HG02943 (cell line): ENCODE measurements around the gene SDF4.

Source experiments
- ATAC-seq: cut with Tn5 transposase; IDR thresholded peaks from one replicate; pipeline ENCODE4 v1.9.1; 2021; ENCODE audit warnings: mild to moderate bottlenecking, low read depth, moderate library complexity; ENCODE audit not compliant: unreplicated experiment

SDF4 gene

DNA sequence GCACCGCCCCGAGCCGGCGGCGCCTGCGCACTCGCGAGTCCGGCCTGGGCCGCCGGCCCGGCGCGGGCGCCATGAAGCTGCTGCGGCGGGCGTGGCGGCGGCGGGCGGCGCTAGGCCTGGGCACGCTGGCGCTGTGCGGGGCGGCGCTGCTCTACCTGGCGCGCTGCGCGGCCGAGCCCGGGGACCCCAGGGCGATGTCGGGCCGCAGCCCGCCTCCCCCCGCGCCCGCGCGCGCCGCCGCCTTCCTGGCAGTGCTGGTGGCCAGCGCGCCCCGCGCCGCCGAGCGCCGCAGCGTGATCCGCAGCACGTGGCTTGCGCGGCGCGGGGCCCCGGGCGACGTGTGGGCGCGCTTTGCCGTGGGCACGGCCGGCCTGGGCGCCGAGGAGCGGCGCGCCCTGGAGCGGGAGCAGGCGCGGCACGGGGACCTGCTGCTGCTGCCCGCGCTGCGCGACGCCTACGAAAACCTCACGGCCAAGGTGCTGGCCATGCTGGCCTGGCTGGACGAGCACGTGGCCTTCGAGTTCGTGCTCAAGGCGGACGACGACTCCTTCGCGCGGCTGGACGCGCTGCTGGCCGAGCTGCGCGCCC lies 501 bp upstream of the SDF4 start, which contains the start of gene B3GALT6:
TSS of gene B3GALT6 (plus strand) at position 30 of the 588 bp plus-strand sequence. CDS start at position 72, 42 bp downstream.
- no peak for ATAC-seq

GRCh38 chr1:1230656-1231399 lies 973 bp downstream of the SDF4 start:
- ATAC-seq: no peak

DNA sequence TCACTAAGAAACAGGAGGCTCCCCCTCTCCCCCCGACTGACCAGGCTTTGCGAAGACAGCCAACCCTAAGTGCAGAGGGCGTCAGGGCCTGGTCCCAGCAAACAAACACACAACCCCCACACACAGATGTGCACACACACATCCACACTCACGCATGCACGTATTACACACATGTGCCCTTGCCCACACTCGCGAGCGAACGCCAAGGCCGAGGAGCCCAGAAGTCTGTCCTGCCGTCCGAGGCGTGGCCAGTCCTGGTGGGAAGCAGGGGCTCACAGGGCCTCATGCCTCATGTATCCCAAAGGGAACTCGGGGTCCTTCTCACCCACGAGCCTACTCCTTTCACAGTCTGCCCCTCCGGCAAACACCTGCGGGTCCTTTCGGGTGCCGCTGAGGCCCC lies 2.0 kb downstream of the SDF4 start:
- ATAC-seq: no peak

DNA sequence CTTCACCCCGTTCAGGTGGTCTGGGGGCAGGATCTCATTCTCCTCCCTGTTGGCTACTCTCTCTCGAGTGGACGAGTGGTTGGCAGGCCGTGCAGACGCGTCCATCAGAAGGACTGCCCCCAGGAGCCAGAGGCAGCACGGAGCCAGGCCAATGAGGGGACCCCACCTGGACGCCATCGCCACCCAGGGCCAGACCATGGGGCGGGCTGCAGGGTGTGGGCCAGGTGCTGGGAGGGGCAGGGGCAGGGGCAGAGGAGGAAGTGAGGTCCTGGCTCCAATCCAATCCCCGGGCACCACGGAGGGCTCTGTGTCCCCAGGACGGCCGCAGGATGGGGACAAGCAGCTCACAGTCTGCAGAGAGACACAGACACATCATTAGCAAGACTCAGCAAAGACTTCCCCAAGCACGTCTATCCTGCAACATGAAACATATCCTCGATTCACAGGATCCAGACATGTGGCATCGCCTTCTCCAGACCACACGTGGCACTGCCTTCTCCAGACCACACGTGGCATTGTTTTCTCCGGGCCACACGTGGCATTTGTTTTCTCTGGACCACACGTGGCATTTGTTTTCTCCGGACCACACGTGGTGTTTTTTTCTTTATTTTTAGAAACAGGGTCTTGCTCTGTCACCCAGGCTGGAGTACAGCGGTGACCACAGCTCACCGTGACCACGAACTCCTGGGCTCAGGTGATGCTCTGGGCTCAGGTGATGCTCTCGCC lies 3.0 kb downstream of the SDF4 start:
- no peak for ATAC-seq

GRCh38 chr1:1228187-1228586 lies 3.6 kb downstream of the SDF4 start:
- ATAC-seq: no peak

DNA sequence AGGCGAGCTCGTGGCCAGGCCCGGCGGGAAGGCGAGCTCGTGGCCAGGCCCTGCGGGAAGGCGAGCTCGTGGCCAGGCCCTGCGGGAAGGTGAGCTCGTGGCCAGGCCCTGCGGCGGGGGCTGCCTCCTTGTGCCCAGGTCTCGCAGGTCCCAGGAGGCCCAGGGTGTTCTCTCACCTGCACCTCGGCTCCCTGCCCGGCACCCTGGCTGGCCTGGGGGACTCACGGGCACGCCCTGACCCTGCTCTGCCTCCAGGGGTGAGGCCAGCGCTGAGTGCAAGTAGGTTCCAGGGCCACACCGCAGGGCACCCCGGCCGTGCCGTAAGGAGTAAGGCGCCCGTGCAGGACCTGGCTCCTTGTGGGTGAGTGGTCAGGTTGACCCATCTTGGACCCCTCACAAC lies 4.4 kb downstream of the SDF4 start:
- no peak for ATAC-seq

DNA sequence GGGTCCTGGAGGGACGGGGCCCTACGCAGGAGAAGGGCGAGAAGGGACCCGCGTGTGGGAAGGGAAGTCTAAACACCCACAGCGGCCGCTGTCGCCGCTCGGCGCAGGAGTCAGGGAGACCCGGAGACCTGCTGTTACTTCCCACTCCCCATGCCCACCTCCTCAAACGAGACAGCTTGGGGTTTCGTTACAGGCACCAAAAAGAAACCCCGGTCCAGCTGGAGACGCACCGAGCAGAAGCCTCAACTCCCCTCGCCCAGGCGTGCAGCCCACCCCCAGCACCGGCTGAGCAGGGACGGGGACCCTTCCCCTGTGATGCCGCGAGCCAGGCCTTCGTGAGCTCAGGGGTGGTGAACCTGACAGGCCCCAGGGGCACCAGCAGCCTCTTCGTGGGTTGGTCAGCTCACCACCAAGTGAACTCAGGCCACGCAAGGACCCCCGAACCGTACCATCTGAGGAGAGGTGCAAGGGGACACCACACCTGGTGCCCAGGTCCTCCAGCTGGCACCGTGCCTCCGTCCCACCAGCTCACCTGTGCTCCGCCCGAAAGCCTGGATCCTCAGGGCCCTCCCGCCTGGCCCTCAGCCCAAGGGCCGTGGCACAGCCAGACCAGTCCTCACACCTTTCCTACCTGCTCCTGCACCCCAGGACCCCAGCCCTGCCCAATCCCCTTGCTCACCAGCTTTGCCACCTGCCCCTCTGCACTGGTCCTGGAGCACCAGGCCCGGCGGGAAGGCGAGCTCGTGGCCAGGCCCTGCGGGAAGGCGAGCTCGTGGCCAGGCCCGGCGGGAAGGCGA lies 5.0 kb downstream of the SDF4 start:
- no peak for ATAC-seq

DNA sequence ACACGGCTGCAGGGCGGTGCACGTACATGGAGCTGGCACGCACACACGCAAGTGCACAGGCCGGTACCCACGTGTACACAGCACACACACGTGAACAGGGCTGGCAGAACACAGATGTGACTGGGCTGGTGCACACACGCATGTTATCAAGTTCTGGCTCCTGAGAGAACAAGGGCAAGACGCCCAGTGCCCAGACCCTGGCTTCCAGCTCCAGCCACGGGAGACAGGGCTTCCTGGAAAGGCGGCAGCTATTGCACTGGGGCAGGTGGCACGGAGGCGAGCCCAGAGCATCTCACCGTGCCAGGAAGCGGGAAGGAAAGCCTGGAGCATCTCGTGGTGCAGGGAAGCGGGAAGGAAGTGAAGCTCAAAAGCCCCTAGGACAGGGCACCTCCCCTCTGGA lies 5.9 kb downstream of the SDF4 start:
- ATAC-seq: no peak

DNA sequence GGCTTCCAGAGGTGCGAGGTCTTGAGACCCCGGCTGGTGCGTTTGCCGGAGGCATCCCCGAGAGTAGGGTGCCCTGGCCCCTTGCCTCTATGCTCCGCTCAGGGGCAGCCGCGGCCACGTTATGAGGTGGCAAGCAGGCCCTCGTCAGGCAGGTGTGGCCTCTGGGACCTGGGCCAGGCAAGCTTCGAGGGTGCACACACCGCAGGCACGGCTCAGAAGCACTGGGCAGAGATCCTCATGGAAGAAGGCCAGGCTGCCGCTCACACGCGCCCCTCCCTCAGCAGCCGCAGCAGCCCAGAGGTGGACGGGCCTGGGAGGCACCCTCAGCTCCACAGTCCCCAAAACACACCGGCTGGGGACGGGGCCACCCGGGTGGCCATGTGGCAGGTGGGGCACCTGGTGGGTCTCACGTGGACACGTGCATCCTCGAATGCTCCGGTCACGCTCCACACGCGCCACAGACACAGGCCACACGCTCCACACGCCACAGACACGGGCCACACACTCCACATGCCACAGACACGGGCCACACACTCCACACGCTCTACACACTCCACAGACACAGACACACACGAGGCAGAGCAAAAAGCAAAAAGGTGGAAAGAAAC lies 6.5 kb downstream of the SDF4 start:
- ATAC-seq: no peak

- no peak for ATAC-seq
Measured at GRCh38 chr1:1223891-1224290, 7.9 kb downstream of the SDF4 start.

DNA sequence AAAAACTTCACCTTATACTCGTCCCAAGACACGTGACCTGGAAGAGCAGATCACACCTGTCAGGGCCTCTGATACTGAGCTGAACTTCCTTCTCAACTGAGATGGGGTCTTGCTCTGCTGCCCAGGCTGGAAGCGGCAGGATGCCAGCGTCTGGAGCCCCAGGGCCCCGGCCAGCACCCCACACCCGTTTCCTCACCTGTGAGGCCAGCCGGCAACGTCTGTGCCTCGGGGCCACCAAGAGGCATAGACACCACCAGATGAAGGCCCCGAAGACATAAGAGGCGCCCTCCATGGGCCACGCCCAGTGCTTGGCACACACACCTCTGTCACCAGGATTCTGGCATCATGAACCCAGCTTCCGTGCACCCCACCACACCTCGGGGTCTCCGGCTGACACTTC lies 8.5 kb downstream of the SDF4 start:
- no peak for ATAC-seq

DNA sequence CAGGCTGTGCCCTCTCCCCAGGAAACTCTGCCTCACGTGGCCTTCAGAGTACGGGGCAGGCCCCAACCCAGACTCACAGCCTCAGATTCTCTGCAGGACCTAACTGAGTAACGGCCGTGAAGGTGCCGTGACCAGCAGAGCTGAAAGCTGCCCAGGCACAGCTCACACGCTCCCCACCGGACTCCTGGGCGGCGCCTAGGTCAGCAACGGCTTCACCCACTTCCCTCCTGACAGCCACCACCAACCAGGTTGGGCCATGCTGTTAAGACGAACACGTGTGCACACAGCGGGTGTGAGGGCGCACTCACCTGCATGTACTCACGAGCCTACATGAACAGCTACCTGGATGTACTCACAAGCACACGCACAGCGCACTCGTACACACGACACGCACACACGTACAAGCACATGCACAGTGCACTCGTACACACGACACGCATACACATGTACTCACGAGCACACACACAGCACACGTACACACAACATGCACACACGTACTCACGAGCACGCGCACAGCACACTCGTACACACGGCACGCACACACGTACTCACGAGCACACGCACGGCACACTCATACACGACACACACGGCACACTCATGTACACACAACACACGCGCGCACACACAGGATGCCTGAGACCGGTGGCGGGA lies 9.1 kb downstream of the SDF4 start:
- no peak for ATAC-seq

DNA sequence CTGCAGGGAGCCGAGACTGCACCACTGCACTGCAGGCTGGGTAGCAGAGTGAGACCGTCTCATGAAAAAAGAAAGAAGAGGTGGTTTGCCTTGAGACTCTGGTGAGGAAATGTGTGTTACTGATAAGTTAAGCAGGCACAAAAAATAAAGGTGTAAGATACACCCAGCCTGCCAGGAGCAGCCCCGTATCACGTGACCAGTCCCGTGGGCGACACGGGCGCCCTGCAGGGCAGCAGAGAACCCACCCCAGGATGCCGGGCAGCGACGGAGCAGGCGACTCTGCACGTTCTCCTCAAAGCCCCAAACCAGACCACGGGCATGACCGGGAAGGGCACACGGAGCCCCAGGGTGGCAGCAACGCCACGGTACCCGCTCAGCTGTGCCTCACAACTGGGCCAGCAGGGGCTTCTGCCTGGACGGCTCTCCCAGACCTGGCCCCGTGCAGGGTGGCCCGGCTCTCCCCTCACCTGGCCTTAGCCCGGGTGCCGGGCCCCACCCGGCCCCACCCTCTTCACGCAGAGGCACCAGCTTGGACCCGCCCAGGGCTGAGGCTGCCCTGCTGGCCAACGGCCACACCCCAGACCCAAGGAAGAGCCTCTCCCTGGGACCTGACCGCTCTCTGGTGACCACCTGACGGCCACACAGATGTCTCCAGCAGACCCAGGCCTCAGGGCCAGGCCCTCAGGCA lies 9.8 kb downstream of the SDF4 start:
- no peak for ATAC-seq

DNA sequence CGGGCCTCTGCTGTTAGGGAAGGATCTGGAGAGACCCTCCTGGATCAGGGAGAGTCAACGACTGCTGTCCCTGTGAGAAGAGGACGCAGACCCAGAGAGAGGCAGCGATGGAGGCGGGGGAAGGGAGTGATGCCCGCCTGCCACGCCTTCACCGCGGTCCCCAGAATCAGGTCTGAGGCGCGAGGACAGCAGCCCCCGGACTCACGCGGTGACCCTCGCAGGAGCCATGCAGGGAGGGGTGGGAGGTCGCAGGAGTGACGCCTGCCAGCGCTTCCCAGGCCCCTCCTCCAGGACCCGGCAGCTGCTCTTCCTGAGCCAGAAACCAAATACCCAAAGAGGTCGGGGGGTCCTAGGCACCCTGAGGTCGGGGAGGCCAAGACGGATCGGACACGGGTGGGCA lies 11.6 kb downstream of the SDF4 start:
- ATAC-seq: no peak

DNA sequence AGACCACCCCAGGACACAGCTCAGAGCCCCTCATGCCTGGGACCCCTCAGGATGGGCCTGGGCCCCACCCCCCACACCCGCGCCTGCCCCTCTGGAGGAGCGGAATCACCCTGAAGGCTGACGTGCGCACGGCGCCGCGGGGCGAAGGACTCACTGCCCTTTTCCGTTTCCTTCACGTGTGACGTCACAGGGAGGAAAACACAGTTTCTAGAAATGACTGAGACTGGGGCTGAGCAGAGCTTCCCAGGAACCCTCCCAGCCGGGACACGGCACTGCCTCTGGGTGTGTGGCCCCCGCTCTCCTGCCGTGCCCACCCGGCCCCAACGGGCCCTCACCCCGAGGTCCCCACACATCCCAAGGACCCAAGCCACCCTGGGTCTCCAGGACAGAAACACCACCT lies 12.5 kb downstream of the SDF4 start:
- ATAC-seq: no peak

- no peak for ATAC-seq
Measured at GRCh38 chr1:1218524-1219200, 13.1 kb downstream of the SDF4 start.

DNA sequence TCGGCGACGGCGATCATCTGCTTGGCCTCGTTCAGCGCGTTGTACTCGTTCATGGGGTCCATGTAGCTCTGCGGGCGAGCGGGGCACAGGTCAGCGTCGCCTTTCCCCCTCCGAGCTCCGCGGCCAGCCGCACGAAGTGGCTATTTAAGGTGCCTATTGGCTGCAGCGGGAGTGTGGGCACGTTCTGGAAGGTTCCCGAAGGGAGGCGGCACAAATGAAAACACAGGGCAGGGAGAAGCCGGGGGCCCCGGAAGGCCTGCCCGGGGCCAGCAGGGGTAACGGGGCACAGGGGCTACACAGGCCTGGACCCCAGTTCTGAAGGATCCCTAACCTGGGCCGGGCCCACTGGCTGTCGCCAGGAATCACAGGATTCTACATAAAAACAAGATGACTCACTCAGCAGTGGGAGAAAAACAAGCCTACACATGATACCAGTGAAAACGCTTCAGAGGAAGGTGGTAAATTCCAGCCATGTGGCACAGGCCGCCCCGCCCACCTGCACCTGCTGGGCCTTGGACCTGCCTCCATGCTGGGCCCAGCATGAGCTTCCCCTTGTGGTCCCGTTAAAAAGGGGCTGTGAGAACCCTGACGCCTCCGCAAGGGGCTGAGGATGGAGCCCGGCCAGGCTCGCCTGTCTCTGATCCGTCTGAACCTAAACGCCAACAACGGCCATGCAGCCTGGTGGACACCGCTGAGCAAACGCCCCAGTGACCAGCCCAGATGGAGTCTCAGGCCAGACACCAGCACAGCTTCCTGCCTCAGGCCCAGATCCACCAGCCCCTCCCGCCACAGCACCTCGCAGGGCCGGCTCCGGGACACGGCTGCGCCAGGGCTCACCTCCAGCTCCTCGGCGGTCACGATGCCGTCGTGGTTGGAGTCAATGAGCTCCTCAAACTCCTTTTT lies 13.9 kb downstream of the SDF4 start:
- no peak for ATAC-seq
